Keratinocyte (primary cell): ENCODE results near the gene ZBTB33.

Source experiments
- EZH2 ChIP-seq: IDR thresholded peaks from one replicate; pipeline ENCODE4 v1.6.1; 2012; ENCODE audit warnings: inconsistent platforms, mild to moderate bottlenecking, low read length, moderate library complexity
- TF ChIP-seq, protein P1 (sequence below), 3 experiments: IDR thresholded peaks in 1 of 3; conservative IDR thresholded peaks in 1 of 3; optimal IDR thresholded peaks in 1 of 3; 2 replicates in 2 of 3; 3 replicates in 1 of 3; pipeline versions ENCODE3 to v1.5.1; 2011; ENCODE audit warnings: low read length in 3 of 3, mild to moderate bottlenecking in 3 of 3, moderate library complexity in 2 of 3, control low read depth in 1 of 3, inconsistent platforms in 1 of 3; ENCODE audit not compliant: insufficient read depth in 2 of 3; ENCODE audit errors: extremely low read depth in 1 of 3

DNA sequence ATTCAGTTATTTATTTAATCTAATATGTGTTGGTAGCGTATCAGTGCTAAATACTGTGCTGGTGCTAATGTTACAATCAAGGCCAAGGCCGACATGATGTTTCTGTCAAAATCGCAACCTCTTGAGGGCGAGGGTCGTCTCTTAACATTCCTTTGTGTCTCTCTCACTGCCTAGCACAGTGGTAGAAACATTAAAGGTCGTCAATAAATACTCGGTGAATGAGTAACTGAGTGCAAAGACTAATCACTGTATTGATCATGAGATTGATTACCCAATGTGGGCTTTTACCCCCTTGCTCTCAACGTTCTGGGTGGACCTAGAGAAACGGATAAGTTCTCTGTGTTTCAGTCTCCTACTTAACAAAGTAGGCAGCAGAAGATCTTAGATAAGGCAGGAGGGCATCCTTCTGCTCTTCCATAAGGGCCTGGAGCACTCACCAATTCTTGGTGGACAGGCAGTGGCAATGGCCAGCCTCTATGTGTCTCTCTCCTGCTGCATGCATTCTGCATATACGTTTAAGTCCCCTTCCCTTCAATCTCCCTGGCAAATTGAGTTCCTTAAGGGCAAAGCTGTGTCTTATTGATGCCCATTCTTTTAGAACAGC lies 30.5 kb downstream of the ZBTB33 start:
- TF ChIP-seq, protein P1, sequence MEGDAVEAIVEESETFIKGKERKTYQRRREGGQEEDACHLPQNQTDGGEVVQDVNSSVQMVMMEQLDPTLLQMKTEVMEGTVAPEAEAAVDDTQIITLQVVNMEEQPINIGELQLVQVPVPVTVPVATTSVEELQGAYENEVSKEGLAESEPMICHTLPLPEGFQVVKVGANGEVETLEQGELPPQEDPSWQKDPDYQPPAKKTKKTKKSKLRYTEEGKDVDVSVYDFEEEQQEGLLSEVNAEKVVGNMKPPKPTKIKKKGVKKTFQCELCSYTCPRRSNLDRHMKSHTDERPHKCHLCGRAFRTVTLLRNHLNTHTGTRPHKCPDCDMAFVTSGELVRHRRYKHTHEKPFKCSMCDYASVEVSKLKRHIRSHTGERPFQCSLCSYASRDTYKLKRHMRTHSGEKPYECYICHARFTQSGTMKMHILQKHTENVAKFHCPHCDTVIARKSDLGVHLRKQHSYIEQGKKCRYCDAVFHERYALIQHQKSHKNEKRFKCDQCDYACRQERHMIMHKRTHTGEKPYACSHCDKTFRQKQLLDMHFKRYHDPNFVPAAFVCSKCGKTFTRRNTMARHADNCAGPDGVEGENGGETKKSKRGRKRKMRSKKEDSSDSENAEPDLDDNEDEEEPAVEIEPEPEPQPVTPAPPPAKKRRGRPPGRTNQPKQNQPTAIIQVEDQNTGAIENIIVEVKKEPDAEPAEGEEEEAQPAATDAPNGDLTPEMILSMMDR (optimal IDR thresholded peaks at IDR 0.05 in 1 of 3, IDR thresholded peaks at IDR 0.05 in 1 of 3, conservative IDR thresholded peaks at IDR 0.05 in 1 of 3; ENCODE audit: extremely low read depth in 1 of 3, insufficient read depth in 2 of 3, low read length in 3 of 3), result no peak
- no peak for TF ChIP-seq EZH2
